ACC112 (cell line): ENCODE measurements around the gene RNF34.

Experiments
- H2AFZ ChIP-seq: fragments of 200-600 bp; sonication (generic); one replicate; pipeline ENCODE4 v1.6.0; 2017; ENCODE audit warnings: antibody characterized with exemption, low read length; ENCODE audit not compliant: unreplicated experiment
- H3K27ac ChIP-seq: fragments of 200-600 bp; sonication (generic); 2 replicates; pipeline ENCODE4 v1.5.1; 2014; ENCODE audit warnings: low read depth, mild to moderate bottlenecking, antibody characterized with exemption, low read length, moderate library complexity
- H3K27me3 ChIP-seq: fragments of 200-600 bp; sonication (generic); 2 replicates; pipeline ENCODE4 v1.6.1; 2014; ENCODE audit warnings: mild to moderate bottlenecking, antibody characterized with exemption, low read length, moderate library complexity, mixed read lengths; ENCODE audit not compliant: insufficient read depth
- H3K36me3 ChIP-seq: fragments of 200-600 bp; sonication (generic); 2 replicates; pipeline ENCODE4 v1.6.1; 2016; ENCODE audit warnings: mild to moderate bottlenecking, antibody characterized with exemption, low read length, moderate library complexity, mixed read lengths; ENCODE audit not compliant: insufficient read depth
- H3K4me1 ChIP-seq: fragments of 200-600 bp; sonication (generic); one replicate; pipeline ENCODE4 v1.6.1; 2016; ENCODE audit warnings: low read length, mixed read lengths; ENCODE audit not compliant: insufficient read depth, unreplicated experiment, control insufficient read depth
- H3K4me3 ChIP-seq: fragments of 200-600 bp; sonication (generic); 2 replicates; pipeline ENCODE4 v1.5.1; 2014; ENCODE audit warnings: mild to moderate bottlenecking, low read depth, low read length
- H3K79me2 ChIP-seq: fragments of 200-600 bp; sonication (generic); one replicate; pipeline ENCODE4 v1.6.0; 2016; ENCODE audit warnings: low read length; ENCODE audit not compliant: control insufficient read depth, unreplicated experiment, insufficient read depth

RNF34 gene

GRCh38 chr12:121452340-121452984 is 52.5 kb downstream of the RNF34 start:
- Histone ChIP-seq H3K27ac (no peak overlapping the region), H3K36me3 (no peaks in the 10 kb centered on the region), H3K4me1 (no peaks in the 10 kb centered on the region), H3K4me3 (peak overlapping the region; percentile 61), H3K79me2 (peaks cover 15% of the 10 kb centered on the region), H2AFZ (no peak overlapping the region), H3K27me3 (no peaks in the 10 kb centered on the region)

- H3K4me1 ChIP-seq: no peaks in the 10 kb centered on the region
- H3K27ac ChIP-seq: no peak overlapping the region
- H3K36me3 ChIP-seq: no peaks in the 10 kb centered on the region
- no peak overlapping the region for H3K4me3 ChIP-seq
- H2AFZ ChIP-seq: no peak overlapping the region
- H3K79me2 ChIP-seq: peaks cover 16% of the 10 kb centered on the region
- H3K27me3 ChIP-seq: no peaks in the 10 kb centered on the region
Observed at GRCh38 chr12:121452985-121453360, 53.1 kb downstream of the RNF34 start.

- Histone ChIP-seq H3K36me3 (no peaks in the 10 kb centered on the region), H3K27me3 (no peaks in the 10 kb centered on the region), H3K79me2 (peaks cover 19% of the 10 kb centered on the region)
Observed at GRCh38 chr12:121453629-121454028, 53.7 kb downstream of the RNF34 start.

GRCh38 chr12:121454921-121455320 is 55.0 kb downstream of the RNF34 start:
- no peak overlapping the region for H3K27ac ChIP-seq
- H3K79me2 ChIP-seq: peaks cover 19% of the 10 kb centered on the region
- H3K4me1 ChIP-seq: no peaks in the 10 kb centered on the region
- H3K27me3 ChIP-seq: no peaks in the 10 kb centered on the region
- no peaks in the 10 kb centered on the region for H3K36me3 ChIP-seq
- H3K4me3 ChIP-seq: no peak overlapping the region
- H2AFZ ChIP-seq: no peak overlapping the region

More at GRCh38 chr12:121453629-121454028, 53.7 kb downstream of the RNF34 start:
- Histone ChIP-seq H3K4me3 (no peak overlapping the region), H3K27ac (no peak overlapping the region), H3K4me1 (no peaks in the 10 kb centered on the region), H2AFZ (no peak overlapping the region)

- H3K4me3 ChIP-seq: no peak overlapping the region
- no peaks in the 10 kb centered on the region for H3K4me1 ChIP-seq
- no peak overlapping the region for H3K27ac ChIP-seq
- H3K36me3 ChIP-seq: no peaks in the 10 kb centered on the region
- no peak overlapping the region for H2AFZ ChIP-seq
- H3K79me2 ChIP-seq: peaks cover 22% of the 10 kb centered on the region
- H3K27me3 ChIP-seq: no peaks in the 10 kb centered on the region
Observed at GRCh38 chr12:121455766-121456420, 56.0 kb downstream of the RNF34 start.

GRCh38 chr12:121456551-121456950 is 56.6 kb downstream of the RNF34 start:
- Histone ChIP-seq H3K27ac (no peak overlapping the region), H2AFZ (no peak overlapping the region), H3K79me2 (peaks cover 24% of the 10 kb centered on the region)

GRCh38 chr12:121461048-121461447 is 61.1 kb downstream of the RNF34 start:
- H3K4me3 ChIP-seq: no peak overlapping the region
- peaks cover 4% of the 10 kb centered on the region for H3K4me1 ChIP-seq
- H3K36me3 ChIP-seq: no peaks in the 10 kb centered on the region
- peaks cover 34% of the 10 kb centered on the region for H3K79me2 ChIP-seq
- H2AFZ ChIP-seq: no peak overlapping the region
- no peak overlapping the region for H3K27ac ChIP-seq
- no peaks in the 10 kb centered on the region for H3K27me3 ChIP-seq

More at GRCh38 chr12:121456551-121456950, 56.6 kb downstream of the RNF34 start:
- Histone ChIP-seq H3K36me3 (no peaks in the 10 kb centered on the region), H3K27me3 (no peaks in the 10 kb centered on the region), H3K4me1 (no peaks in the 10 kb centered on the region), H3K4me3 (no peak overlapping the region)

GRCh38 chr12:121464331-121464730 is 64.4 kb downstream of the RNF34 start:
- Histone ChIP-seq H3K36me3 (no peaks in the 10 kb centered on the region), H3K79me2 (peaks cover 28% of the 10 kb centered on the region), H3K27ac (no peak overlapping the region), H2AFZ (no peak overlapping the region), H3K4me1 (peaks cover 8% of the 10 kb centered on the region), H3K27me3 (no peaks in the 10 kb centered on the region), H3K4me3 (no peak overlapping the region)

GRCh38 chr12:121465921-121466793 is 66.2 kb downstream of the RNF34 start:
- Histone ChIP-seq H3K79me2 (peaks cover 24% of the 10 kb centered on the region), H3K4me3 (peak overlapping the region; percentile 80), H3K36me3 (no peaks in the 10 kb centered on the region), H3K4me1 (peaks cover 8% of the 10 kb centered on the region), H3K27ac (no peak overlapping the region), H2AFZ (peak overlapping the region; percentile 71), H3K27me3 (no peaks in the 10 kb centered on the region)

- H3K4me1 ChIP-seq: peaks cover 8% of the 10 kb centered on the region
- H3K4me3 ChIP-seq: peak overlapping the region; percentile 80
- H3K27ac ChIP-seq: no peak overlapping the region
- peak overlapping the region; percentile 75 for H2AFZ ChIP-seq
- H3K36me3 ChIP-seq: no peaks in the 10 kb centered on the region
- H3K79me2 ChIP-seq: peaks cover 24% of the 10 kb centered on the region
- H3K27me3 ChIP-seq: no peaks in the 10 kb centered on the region
Observed at GRCh38 chr12:121466794-121467637, 67.1 kb downstream of the RNF34 start.
